ENCODE measurements around the gene PRRC1. TPM values are rescaled to one million over a fixed set of nuclear protein-coding genes. Genes with fewer than 3 reads are reported as not detected.

Gene PRRC1
- 43.0 and 72.1 TPM in 2 replicates for total RNA-seq

DNA sequence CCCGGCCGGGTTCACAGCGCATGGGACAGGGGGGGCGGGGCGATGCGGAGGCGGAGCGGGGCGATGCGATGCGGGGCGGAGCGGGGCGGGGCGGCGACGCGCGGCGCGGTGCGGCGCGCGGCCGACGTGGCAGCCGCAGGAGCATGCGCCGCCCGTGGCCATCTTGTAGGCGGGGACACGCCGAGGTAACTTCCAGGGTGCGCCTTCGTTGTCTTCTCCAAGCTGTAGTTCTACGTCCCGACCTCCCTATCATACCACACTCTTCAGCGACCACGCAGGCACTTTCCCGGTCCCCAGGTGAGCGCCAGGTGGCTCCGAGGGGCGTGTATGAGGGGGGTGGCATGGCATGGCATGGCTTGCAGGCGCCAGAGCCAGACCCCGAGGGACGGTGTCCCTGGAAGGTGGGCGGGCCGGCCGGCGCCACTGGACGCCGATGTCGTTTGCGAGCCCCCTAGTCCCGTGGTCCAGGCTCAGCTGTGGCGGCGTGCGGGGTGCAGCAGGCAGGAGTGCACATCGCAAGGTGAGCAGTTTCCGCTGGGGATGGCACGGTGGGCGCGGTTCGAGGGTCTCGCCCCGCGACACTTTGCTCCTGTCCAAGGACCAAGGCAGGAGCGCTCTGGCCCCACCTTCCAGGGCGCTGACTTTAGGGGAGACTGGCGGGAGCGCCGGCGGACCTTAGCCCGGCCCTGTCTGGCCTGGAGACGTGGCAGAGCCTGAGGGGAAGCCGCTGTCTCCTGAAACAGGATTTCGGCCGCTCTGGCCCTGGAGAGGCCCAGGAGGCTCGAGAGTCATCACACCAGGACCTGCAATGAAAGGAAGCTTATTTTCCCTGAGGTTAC is at the start of gene PRRC1:
Gene PRRC1 (plus strand): TSS at position 161 of the 839 bp plus-strand sequence. CDS start 5,840 bp downstream, outside the sequence.

Other genes starting within 250 kb of the PRRC1 start
- gene MEGF10, start 226.8 kb upstream of the PRRC1 start, total RNA-seq = 4.1 TPM in 1 of 2 replicates, not detected in the other
- gene CTXN3, start 131.4 kb downstream of the PRRC1 start, total RNA-seq = not detected in 2 replicates
- 0.93 and 2.0 TPM in 2 replicates for gene CCDC192, start 185.8 kb downstream of the PRRC1 start, total RNA-seq